NCI-H2107 (cell line): ENCODE measurements around the gene UNC13B.
"Not testable (repeated sequence)": the region's sequence is repeated elsewhere in the genome, so short reads cannot be mapped to it uniquely, and the experiment has no call there.

Experiments used
- DNase-seq: peaks from one replicate; lab custom pipeline; 2025; lab: John Stamatoyannopoulos, UW

The UNC13B gene

DNA sequence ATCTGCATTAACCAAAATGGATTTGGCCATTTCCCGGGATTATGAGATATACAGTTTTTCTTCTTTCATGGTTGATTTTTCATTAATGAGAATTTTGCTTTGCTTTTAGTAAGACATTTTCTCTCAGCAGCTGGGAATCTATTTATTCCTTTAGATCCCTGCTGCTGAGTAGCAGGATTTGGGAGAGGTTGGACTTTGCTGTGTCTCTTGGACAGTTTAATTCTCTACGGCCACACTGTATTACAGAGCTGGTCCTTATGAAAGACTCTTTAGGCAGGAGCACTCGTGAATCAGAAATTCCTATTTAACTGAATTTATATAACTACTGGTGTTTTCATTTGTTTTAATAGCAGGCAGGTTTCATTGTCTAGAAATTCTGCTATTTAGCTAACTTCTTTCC lies 1.6 kb downstream of the UNC13B start:
- DNase-seq: no peak

GRCh38 chr9:35164711-35165110 lies 2.9 kb downstream of the UNC13B start:
- no peak for DNase-seq

DNA sequence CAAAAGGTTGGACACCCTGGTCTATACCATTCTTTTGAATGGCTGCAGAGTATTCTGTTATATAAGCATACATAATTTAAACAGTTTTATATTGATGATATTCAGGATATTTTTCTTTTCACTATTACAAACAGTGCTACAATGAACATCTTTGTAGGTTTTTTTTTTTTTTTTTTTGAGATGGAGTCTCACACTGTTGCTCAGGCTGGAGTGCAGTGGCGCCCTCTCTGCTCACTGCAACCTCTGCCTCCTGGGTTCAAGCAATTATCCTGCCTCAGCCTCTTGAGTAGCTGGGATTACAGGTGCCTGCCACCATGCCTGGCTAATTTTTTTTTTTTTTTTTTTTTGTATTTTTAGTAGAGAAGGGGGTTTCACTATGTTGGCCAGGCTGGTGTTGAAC lies 5.6 kb downstream of the UNC13B start:
- not testable (repeated sequence) for DNase-seq

DNA sequence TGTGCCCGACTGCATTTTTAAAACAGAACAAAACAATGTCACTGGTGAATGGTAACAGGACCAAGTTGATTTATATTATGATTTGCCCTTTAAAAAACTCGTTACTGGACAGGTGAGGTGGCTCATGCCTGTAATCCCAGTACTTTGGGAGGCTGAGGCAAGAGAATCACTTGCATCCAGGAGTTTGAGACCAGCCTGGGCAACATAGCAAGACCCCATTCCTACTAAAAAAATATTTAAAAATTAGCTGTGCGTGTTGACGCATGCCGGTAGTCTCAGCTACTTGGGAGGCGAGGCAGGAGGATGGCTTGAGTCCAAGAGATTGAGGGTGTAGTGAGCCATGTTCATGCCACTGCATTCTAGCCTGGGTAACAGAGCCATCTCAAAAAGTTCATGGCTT lies 7.2 kb downstream of the UNC13B start:
- no peak for DNase-seq

GRCh38 chr9:35172878-35173277 lies 11.1 kb downstream of the UNC13B start:
- DNase-seq: no peak

DNA sequence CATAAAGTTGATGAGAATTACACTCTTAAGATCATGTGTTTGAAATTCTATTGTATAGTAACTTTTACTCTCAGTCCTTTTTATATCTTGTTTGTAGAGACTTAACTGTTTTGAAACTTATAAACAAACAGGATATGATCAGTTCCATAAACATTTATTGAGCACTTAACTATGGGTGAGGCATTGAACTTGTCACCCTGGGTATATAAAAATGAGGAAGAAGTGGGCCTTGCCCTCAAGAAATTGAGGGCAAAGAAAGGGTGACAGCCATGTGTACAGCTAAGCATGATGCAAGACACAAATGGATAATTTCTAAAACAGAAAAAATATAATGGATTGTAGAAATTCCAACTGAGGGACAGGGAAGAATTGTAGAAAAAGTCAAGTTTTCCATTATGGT lies 15.7 kb downstream of the UNC13B start:
- DNase-seq: no peak

DNA sequence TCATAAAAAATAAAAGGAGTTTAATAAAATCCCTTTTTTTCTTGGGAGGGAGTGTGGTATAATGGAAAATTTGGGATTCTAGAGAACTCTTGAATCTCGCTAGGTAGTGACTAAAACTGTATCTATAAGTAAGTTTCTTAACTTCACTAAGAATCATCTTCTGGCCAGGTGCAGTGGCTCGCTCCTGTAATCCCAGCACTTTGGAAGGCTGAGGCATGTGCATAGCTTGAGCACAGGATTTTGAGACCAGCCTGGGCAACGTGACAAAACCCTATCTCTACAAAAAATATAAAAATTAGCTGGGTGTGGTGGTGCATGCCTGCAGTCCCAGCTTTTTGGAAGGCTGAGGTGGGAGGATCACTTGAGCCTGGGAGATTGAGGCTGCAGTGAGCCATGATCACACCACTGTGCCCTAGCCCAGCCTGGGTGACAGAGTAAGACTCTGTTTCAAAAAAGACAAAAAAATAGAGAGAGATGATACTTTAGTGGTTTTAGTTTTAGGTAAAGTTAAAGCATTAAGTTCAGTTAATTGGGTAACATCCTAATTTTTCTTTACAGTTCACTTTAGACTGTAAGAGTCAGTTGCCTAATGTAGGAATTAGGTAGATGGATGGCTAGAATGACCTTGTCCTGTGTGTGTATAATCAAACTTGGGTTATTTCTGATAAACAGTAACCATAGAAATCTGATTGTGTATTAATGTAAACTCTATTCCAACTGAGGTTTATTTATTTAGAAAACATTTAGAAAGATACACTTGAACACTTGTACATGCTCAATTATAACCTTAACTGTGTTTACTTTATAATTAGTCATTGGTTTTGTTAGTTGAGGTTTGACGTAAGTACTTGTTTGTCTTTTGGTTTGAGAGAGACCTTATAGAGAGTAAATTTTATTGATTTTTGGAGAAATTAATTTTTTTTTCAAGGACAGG lies 17.8 kb downstream of the UNC13B start:
- DNase-seq: no peak

DNA sequence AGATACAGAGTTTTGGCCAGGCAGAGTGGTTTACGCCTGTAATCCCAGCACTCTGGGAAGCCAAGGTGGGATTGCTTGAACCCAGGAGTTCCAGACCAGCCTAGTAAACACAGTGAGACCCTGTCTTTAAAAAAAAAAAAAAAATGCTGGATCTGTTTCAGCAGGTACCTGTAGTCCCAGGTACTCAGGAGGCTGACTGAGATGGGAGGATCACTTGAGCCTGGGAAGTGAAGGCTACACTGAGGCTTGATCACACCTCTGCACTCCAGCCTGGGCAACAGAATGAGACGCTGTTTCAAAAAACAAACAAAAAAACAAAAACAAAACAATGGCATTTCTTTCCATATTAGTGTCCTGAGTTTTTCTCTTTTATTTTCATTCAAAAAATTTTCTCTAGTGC lies 19.0 kb downstream of the UNC13B start:
- DNase-seq: no peak

DNA sequence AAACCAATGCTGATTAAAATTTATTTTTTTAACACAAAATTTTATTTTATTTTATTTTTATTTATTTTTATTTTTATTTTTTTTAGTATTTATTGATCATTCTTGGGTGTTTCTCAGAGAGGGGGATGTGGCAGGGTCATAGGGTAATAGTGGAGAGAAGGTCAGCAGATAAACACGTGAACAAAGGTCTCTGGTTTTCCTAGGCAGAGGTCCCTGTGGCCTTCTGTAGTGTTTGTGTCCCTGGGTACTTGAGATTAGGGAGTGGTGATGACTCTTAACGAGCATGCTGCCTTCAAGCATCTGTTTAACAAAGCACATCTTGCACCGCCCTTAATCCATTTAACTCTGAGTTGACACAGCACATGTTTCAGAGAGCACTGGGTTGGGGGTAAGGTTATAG lies 20.6 kb downstream of the UNC13B start:
- not testable (repeated sequence) for DNase-seq

DNA sequence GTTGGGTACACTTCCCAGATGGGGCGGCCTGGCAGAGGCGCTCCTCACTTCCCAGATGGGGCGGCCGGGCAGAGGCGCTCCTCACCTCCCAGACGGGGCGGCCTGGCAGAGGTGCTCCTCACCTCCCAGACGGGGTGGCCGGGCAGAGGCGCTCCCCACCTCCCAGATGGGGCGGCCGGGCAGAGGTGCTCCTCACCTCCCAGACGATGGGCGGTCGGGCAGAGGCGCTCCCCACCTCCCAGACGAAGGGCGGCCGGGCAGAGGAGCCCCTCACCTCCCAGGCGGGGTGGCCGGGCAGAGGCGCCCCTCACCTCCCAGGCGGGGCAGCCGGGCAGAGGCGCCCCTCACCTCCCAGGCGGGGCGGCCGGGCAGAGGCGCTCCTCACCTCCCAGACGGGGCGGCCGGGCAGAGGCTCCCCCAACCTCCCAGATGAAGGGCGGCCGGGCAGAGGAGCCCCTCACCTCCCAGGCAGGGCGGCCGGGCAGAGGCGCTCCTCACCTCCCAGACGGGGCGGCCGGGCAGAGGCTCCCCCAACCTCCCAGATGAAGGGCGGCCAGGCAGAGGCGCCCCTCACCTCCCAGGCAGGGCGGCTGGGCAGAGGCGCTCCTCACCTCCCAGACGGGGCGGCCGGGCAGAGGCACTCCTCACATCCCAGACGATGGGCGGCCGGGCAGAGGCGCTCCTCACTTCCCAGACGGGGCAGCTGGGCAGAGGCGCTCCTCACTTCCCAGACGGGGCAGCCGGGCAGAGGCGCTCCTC lies 21.4 kb downstream of the UNC13B start:
- DNase-seq: not testable (repeated sequence)

DNA sequence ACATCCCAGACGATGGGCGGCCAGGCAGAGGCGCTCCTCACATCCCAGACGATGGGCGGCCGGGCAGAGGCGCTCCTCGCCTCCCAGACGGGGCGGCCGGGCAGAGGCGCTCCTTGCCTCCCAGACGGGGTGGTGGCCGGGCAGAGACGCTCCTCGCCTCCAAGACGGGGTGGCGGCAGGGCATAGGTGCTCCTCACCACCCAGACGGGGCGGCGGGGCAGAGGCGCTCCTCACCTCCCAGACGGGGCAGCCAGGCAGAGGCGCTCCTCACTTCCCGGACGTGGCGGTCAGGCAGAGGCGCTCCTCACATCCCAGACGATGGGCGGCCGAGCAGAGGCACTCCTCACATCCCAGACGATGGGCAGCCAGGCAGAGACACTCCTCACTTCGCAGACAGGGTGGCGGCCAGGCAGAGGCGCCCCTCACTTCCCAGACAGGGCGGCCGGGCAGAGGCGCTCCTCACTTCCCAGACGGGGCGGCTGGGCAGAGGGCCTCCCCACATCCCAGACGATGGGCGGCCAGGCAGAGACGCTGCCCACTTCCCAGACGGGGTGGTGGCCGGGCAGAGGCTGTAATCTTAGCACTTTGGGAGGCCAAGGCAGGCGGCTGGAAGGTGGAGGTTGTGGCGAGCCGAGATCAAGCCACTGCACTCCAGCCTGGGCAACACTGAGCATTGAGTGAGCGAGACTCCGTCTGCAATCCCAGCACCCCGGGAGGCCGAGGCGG lies 22.1 kb downstream of the UNC13B start:
- not testable (repeated sequence) for DNase-seq

- no peak for DNase-seq
Observed at GRCh38 chr9:35186524-35186923, 24.7 kb downstream of the UNC13B start.

- no peak for DNase-seq
Observed at GRCh38 chr9:35190203-35190602, 28.4 kb downstream of the UNC13B start.

DNA sequence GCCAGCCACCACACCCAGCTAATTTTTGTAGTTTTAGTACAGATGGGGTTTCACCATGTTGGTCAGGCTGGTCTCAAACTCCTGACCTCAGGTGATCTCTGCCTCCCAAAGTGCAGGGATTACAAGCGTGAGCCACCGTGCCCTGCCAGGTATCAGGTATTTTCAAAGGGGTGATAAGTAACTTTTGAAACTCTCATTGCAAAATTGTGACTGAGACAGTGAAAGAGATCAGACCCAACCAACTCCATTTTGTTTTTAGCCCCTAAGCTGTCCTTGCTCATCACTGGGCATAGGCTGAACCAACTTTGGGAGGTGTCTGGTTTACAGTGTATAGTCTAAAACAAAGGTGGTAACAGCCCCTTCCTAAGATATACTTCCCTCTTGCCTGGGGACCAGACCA lies 29.3 kb downstream of the UNC13B start:
- no peak for DNase-seq

DNA sequence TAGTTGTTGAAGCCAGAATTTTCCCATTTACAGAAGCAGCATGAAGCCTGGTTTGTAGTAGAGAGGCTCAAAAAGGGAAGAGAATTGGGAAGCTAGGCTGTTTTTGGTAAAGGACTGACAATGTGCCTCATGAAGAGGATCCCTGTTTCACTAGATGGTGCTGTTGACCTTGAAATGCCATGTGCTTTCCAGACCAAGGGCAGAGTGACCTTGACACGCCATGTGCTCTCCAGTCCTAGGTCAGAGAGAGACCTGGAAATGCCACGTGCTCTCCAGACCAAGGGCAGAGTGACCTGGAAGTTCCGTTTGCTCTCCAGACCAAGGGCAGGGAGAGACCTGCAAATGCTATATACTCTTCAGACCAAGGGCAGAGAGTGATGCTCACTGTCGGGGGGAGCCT lies 32.0 kb downstream of the UNC13B start:
- no peak for DNase-seq

- no peak for DNase-seq
Observed at GRCh38 chr9:35195683-35196082, 33.9 kb downstream of the UNC13B start.

DNA sequence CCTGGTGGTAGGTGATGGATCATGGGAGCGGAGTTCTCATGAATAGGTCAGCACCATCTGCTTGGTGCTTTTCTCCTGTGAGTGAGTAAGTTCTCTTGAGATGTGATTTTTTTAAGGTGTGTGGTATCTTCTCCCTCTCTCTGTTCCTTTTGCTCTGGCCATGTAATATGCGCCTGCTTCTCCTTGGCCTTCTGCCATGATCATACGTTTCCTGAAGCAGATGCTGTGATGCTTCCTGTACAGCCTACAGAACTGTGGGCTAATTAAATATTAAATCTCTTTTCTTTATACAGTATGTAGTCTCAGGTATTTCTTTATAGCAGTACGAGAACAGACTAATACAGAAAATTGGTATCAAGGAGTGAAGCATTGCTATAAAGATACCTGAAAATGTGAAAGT lies 36.4 kb downstream of the UNC13B start:
- DNase-seq: no peak

DNA sequence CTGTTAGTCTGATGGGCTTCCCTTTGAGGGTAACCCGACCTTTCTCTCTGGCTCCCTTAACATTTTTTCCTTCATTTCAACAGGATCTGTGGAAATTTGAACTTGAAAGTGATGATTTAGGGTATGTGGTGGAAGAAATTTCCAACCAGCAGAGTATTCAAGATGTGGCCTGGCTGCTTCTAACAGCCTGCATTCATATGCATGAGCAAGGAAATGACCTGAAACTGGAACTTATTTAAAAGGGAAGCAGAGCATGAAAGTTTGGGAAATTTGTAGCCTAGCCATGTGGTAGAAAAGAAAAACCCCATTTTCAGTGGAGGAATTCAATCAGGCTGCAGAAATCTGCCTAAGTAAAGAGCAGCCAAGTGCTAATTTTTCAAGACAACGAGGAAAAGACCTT lies 41.7 kb downstream of the UNC13B start:
- no peak for DNase-seq

- DNase-seq: no peak
Observed at GRCh38 chr9:35205340-35205739, 43.5 kb downstream of the UNC13B start.

GRCh38 chr9:35211854-35212253 lies 50.0 kb downstream of the UNC13B start:
- DNase-seq: no peak

GRCh38 chr9:35220659-35221338 lies 59.0 kb downstream of the UNC13B start:
- DNase-seq: no peak

DNA sequence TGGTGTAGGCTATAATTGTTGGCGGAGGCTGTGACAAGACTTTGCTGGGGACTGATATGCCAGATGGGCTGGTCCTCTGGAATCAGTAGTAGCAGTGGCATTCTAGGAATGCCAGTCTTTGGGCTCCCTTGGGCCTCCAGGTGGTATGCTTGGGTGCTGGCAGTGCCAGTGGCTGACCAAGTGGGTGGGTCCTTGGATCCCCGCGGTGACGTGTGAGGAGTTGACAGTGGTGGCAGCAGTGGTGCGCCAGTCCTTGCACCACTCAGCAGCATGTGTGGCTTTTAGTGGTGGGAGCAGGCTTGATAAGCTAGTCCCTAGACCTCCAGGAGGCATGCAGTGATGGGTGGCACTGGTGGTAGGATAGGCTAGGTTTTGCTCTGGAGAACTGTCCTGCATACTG lies 63.9 kb downstream of the UNC13B start:
- no peak for DNase-seq
